GM21447 (cell line): Measurements from ENCODE around the gene ARHGAP29.

Source experiments
- ATAC-seq: cut with Tn5 transposase; IDR thresholded peaks from one replicate; pipeline ENCODE4 v1.9.1; 2021; ENCODE audit not compliant: unreplicated experiment

ARHGAP29 gene

GRCh38 chr1:94237291-94238226 lies at the start of gene ARHGAP29:
Gene ARHGAP29 (minus strand): TSS chr1:94237584. CDS start chr1:94231611, 5,973 bp downstream.
- no peak for ATAC-seq

- ATAC-seq: no peak
These were observed 49.6 kb upstream of the ARHGAP29 start for GRCh38 chr1:94286864-94287437.

- no peak for ATAC-seq
These were observed 47.8 kb upstream of the ARHGAP29 start for GRCh38 chr1:94285031-94285654.

GRCh38 chr1:94284476-94284875 lies 47.1 kb upstream of the ARHGAP29 start:
- ATAC-seq: no peak

- no peak for ATAC-seq
These were observed 46.1 kb upstream of the ARHGAP29 start for GRCh38 chr1:94283462-94283861.

- ATAC-seq: no peak
These were observed 44.8 kb upstream of the ARHGAP29 start for GRCh38 chr1:94282143-94282711.

- ATAC-seq: no peak
These were observed 44.2 kb upstream of the ARHGAP29 start for GRCh38 chr1:94281361-94282142.

GRCh38 chr1:94280541-94280940 lies 43.2 kb upstream of the ARHGAP29 start:
- no peak for ATAC-seq

GRCh38 chr1:94279462-94279861 lies 42.1 kb upstream of the ARHGAP29 start:
- no peak for ATAC-seq

GRCh38 chr1:94279038-94279437 lies 41.7 kb upstream of the ARHGAP29 start:
- no peak for ATAC-seq

GRCh38 chr1:94276988-94277434 lies 39.6 kb upstream of the ARHGAP29 start:
- ATAC-seq: no peak

- ATAC-seq: no peak
These were observed 37.7 kb upstream of the ARHGAP29 start for GRCh38 chr1:94275083-94275482.

- no peak for ATAC-seq
These were observed 37.2 kb upstream of the ARHGAP29 start for GRCh38 chr1:94274561-94274960.

GRCh38 chr1:94273111-94273510 lies 35.7 kb upstream of the ARHGAP29 start:
- ATAC-seq: no peak

- no peak for ATAC-seq
These were observed 35.0 kb upstream of the ARHGAP29 start for GRCh38 chr1:94272388-94272787.

GRCh38 chr1:94271373-94271772 lies 34.0 kb upstream of the ARHGAP29 start:
- ATAC-seq: no peak

- ATAC-seq: no peak
These were observed 33.4 kb upstream of the ARHGAP29 start for GRCh38 chr1:94270801-94271203.

GRCh38 chr1:94269921-94270320 lies 32.5 kb upstream of the ARHGAP29 start:
- ATAC-seq: no peak

GRCh38 chr1:94265906-94266305 lies 28.5 kb upstream of the ARHGAP29 start:
- ATAC-seq: no peak

GRCh38 chr1:94265011-94265422 lies 27.6 kb upstream of the ARHGAP29 start:
- ATAC-seq: no peak
